ENCODE measurements around the gene FBXO47. TPM values are rescaled to one million over a fixed set of nuclear protein-coding genes. Genes with fewer than 3 reads are reported as not detected.

The FBXO47 gene
- not detected in 2 replicates for total RNA-seq

GRCh38 chr17:38967290-38967738, at the start of gene FBXO47:
FBXO47 (minus strand) TSS chr17:38967403; CDS start chr17:38963025, 4,378 bp downstream.

GRCh38 chr17:38925263-38925995, 41.8 kb downstream of the FBXO47 start, which contains the start of gene LASP1NB:
LASP1NB (plus strand) TSS chr17:38925614.

Other genes starting within 250 kb of the FBXO47 start
- 3.9 and 11.1 TPM in 2 replicates for gene CISD3, start 237.1 kb downstream of the FBXO47 start, total RNA-seq
- 1.7 and 1.9 TPM in 2 replicates for gene PCGF2, start 219.1 kb downstream of the FBXO47 start, total RNA-seq
- gene PSMB3, start 214.7 kb downstream of the FBXO47 start, total RNA-seq: 157 and 293 TPM in 2 replicates
- gene PIP4K2B, start 167.8 kb downstream of the FBXO47 start, total RNA-seq: 68.8 and 87.6 TPM in 2 replicates
- gene CWC25, start 142.1 kb downstream of the FBXO47 start, total RNA-seq: 6.8 and 9.6 TPM in 2 replicates
- gene RPL23, start 113.7 kb downstream of the FBXO47 start, total RNA-seq: 1,598 and 1,625 TPM in 2 replicates
- 138 and 228 TPM in 2 replicates for gene LASP1, start 97.3 kb downstream of the FBXO47 start, total RNA-seq
- gene PLXDC1, start 184.2 kb upstream of the FBXO47 start, total RNA-seq: 0.19 and 1.1 TPM in 2 replicates
- 0.38 TPM in 1 of 2 replicates, not detected in the other for gene ARL5C, start 198.8 kb upstream of the FBXO47 start, total RNA-seq
- gene CACNB1, start 230.3 kb upstream of the FBXO47 start, total RNA-seq: 2.3 and 7.9 TPM in 2 replicates
- gene RPL19, start 232.9 kb upstream of the FBXO47 start, total RNA-seq: 1,670 and 1,734 TPM in 2 replicates

Measured in regular cardiac myocyte (primary cell).